HG03439 (cell line): ENCODE data around the gene NCOA7.
"Not testable (repeated sequence)": the region's sequence is repeated elsewhere in the genome, so short reads cannot be mapped to it uniquely, and the experiment has no call there.

Source experiments
- ATAC-seq: cut with Tn5 transposase; IDR thresholded peaks from one replicate; pipeline ENCODE4 v1.9.1; 2021; ENCODE audit warnings: mild to moderate bottlenecking, moderate library complexity; ENCODE audit not compliant: unreplicated experiment

Gene NCOA7

DNA sequence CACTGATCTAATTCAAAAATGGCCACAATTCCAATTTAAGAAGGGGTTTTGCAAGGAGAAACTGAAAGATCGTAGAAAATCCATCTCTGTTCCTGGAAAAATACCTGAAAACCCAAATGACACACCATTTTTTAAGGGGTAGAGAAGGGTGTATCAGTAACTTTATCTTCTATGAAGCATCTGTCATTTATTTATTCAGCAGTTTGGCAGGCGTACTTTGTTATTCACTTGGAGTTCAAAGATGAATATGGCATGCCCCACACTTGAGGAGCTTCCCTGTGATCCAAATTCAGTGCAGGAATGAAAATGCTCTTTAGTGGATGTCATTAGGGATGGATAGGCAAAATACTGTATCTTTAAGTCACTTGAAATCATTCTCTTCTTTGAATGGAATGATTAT lies 173.1 kb downstream of the NCOA7 start:
- ATAC-seq = no peak

DNA sequence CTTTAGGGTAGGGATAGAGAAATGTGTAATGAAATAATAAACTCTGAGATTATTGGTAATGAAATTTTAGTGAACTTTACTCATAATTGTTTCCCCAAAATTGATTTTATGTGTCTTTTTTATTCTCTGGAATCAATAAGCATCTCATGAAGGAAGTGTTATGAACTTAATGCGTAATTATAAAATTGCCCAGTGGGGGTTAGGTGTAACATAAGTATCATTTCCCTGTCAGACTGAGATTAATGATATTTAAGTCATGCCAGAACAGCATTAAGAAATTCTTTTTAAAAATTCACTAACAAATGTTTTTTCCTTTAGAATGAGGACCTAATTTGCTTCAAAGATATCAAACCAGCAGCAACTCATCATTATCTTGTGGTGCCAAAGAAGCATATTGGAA lies 175.8 kb downstream of the NCOA7 start:
- no peak for ATAC-seq

DNA sequence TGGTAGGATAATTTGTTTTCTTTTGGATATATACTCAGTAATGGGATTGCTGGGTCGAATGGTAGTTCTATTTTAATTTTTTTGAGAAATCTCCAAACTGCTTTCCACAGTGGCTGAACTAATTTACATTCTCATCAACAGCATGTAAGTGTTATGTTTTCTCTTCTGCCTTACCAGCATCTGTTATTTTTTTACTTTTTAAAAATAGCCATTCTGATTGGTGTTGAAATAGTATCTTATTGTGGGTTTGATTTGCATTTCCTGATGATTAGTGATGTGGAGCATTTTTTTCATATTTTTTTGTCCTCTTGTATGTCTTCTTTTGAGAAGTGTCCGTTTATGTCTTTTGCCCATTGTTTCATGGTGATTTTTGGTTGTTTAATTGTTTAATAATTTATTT lies 177.7 kb downstream of the NCOA7 start:
- no peak for ATAC-seq

GRCh38 chr6:125970760-125971159 lies 180.0 kb downstream of the NCOA7 start:
- ATAC-seq = no peak

DNA sequence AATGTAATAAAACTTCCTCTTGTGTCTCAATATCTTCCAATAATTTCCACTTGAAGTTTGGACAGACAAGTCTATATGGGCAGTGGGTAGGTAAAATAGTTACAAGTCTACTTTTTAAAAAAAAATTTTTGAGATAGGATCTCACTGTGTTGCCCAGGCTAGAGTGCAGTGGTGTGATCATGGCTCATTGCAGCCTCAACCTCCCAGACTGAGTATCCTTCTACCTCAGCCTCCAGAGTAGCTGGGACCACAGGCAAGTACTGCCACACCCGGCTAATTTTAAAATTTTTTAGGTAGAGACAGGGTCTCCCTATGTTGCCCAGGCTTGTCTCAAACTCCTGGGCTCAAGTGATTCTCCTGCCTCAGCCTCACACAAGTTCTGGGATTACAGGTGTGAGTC lies 181.7 kb downstream of the NCOA7 start:
- ATAC-seq = not testable (repeated sequence)

DNA sequence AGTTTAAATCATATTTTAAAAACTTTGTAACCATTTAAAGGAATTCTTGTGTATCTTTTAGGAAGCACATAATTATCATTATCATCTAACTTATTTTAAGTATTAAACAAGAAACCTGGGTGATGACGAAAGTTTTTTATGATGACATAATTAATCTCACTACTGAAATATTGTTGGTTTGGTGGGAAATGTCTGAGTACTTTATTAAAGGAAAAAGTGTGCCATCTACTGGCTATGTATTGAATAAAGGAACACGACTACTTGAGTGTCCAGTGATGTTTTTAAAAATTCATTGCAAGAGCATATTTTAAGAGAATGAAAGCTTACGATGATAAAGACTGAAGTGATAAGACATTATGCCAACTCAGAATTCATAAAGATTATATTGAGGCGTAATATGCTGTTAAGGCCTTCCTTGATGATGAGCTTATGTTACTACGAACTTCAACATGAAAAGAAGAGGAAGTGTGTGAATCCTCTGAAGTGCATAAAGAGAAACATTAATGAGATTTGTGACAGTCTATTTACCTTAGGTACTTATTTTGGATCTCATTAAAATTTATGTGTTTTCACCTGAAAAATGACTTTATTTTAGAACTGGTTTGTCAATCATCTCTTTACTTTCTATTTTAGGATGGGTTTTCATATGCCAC lies 183.6 kb downstream of the NCOA7 start:
- ATAC-seq = peak; percentile 83

DNA sequence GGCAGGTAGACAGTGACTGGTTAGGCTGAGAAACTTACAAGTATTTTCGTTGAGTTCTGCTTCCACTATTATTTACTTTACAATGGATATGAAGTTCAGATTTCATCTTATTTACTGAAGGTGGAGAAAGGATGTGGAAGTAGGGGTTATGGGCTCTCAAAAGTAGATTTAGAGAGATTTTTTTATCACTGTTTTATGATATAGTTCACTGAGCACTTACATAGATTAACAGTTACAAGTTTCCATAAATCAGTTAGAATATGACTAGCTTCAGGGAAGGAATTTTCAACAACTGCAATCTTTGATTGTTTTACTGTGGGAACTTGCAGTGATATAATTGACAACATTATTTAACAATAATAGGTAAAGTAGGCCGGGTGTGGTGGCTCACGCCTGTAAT lies 188.3 kb downstream of the NCOA7 start:
- ATAC-seq = no peak
